PC-9 (cell line): ENCODE results near the gene KLK15. TPM values are rescaled to one million over a fixed set of nuclear protein-coding genes. Genes with fewer than 3 reads are reported as not detected.

Experiments used
- Bru-seq: library from RNA; stranded (reverse); fragments of 400-500 nt; gene quantifications from one replicate; lab custom pipeline; 2021; lab: Mats Ljungman, UMichigan
- BruChase-seq, 2 experiments: library from RNA; stranded (reverse); fragments of 400-500 nt; gene quantifications; one replicate each; lab custom pipeline; 2021; lab: Mats Ljungman, UMichigan
- BruUV-seq: library from RNA; stranded (reverse); fragments of 400-500 nt; replicated peaks from 2 replicates; lab custom pipeline; 2021; lab: Mats Ljungman, UMichigan
- CTCF ChIA-PET: fragments of 300-600 bp; sonication (Branson Sonifier 250); formaldehyde crosslinking; loops from one replicate; lab custom pipeline; 2022; ENCODE audit warnings: antibody characterized with exemption; lab: Charles Lee
- POLR2A ChIA-PET: fragments of 300-600 bp; sonication (Branson Sonifier 250); formaldehyde crosslinking; loops from one replicate; lab custom pipeline; 2022; ENCODE audit warnings: antibody characterized with exemption; ENCODE audit not compliant: unreplicated experiment; lab: Charles Lee
- DNase-seq, 2 experiments: peaks; one replicate each; pipeline versions ENCODE4 v3.0.0 to v3.0.0-alpha.2; 2015 to 2022; ENCODE audit warnings: mixed read lengths in 1 of 2
- H2AFZ ChIP-seq: fragments of 200-600 bp; sonication (generic); 2 replicates; pipeline ENCODE4 v1.8.1; 2017; ENCODE audit warnings: antibody characterized with exemption
- H3F3A ChIP-seq: fragments of 200-600 bp; sonication (generic); 2 replicates; pipeline ENCODE4 v1.8.1; 2017; ENCODE audit warnings: antibody characterized with exemption, mild to moderate bottlenecking, low read depth; ENCODE audit not compliant: insufficient read depth
- H3K27ac ChIP-seq: fragments of 200-600 bp; sonication (generic); 2 replicates; pipeline ENCODE4 v1.6.1; 2016; ENCODE audit warnings: mixed run types
- H3K27me3 ChIP-seq: fragments of 200-600 bp; sonication (generic); 2 replicates; pipeline ENCODE4 v1.6.1; 2016; ENCODE audit warnings: low read depth, mixed run types; ENCODE audit not compliant: insufficient read depth
- H3K36me3 ChIP-seq: fragments of 200-600 bp; sonication (generic); 2 replicates; pipeline ENCODE4 v1.6.1; 2016; ENCODE audit warnings: low read depth, mixed run types
- H3K4me1 ChIP-seq: fragments of 200-600 bp; sonication (generic); replicated peaks from 2 replicates; pipeline ENCODE4 v1.6.1; 2016; ENCODE audit warnings: mixed run types; ENCODE audit not compliant: insufficient read depth
- H3K4me2 ChIP-seq: fragments of 200-600 bp; sonication (generic); 2 replicates; pipeline ENCODE4 v1.6.1; 2017; ENCODE audit warnings: mixed run types
- H3K4me3 ChIP-seq: fragments of 200-600 bp; sonication (generic); 2 replicates; pipeline ENCODE4 v1.6.1; 2016; ENCODE audit warnings: mixed run types
- H3K79me2 ChIP-seq: fragments of 200-600 bp; sonication (generic); 2 replicates; pipeline ENCODE4 v1.6.1; 2017; ENCODE audit warnings: low read depth, mixed run types
- H3K9me2 ChIP-seq: fragments of 200-600 bp; sonication (generic); 2 replicates; pipeline ENCODE4 v1.8.1; 2017; ENCODE audit warnings: mild to moderate bottlenecking; ENCODE audit not compliant: insufficient read depth
- H3K9me3 ChIP-seq: fragments of 200-600 bp; sonication (generic); 2 replicates; pipeline ENCODE4 v1.8.1; 2016; ENCODE audit warnings: low read depth; ENCODE audit not compliant: insufficient read depth
- H4K20me1 ChIP-seq: fragments of 200-600 bp; sonication (generic); 2 replicates; pipeline ENCODE4 v1.8.1; 2017; ENCODE audit not compliant: insufficient read depth
- CTCF ChIP-seq: fragments of 200-600 bp; sonication (generic); conservative IDR thresholded peaks from 2 replicates; pipeline ENCODE4 v1.6.1; 2017; ENCODE audit warnings: mixed run types, antibody characterized with exemption, mild to moderate bottlenecking, moderate library complexity
- EZH2 ChIP-seq: fragments of 200-600 bp; sonication (generic); IDR thresholded peaks from 2 replicates; pipeline ENCODE4 v1.8.0; 2017; ENCODE audit warnings: antibody characterized with exemption, low read depth
- intact Hi-C: fragments of 100-400 bp; cut with micrococcal nuclease; formaldehyde crosslinking; loops from one replicate; pipeline ENCODE4 v1.10.0; 2022; ENCODE audit not compliant: unreplicated experiment
- long read RNA-seq: library from polyadenylated mRNA; stranded (forward); transcript quantifications from one replicate; pipeline ENCODE4 v2.0.0, GENCODE V29; 2022
- total RNA-seq: library from RNA; stranded (reverse); gene quantifications from 2 replicates; pipeline ENCODE4 v1.2.3, GENCODE V29; 2021

Gene KLK15
- total RNA-seq (not detected in 2 replicates), Bru-seq, nascent RNA (not detected), BruChase-seq, experiment 1, labeled RNA remaining after a 2-hour chase (percentile 5 among the genes with signal in this experiment), BruChase-seq, experiment 2, labeled RNA remaining after a 6-hour chase (not detected)
- long read RNA-seq, result 0 reads

GRCh38 chr19:50833117-50833801 lies at the start of gene KLK15:
Gene KLK15 (minus strand): TSS chr19:50833574. CDS start chr19:50831492, 2,082 bp downstream.
- H3K9me3 ChIP-seq, result no peaks in the 10 kb centered on the region
- DNase-seq, result no peak
- H3K79me2 ChIP-seq, result no peaks in the 10 kb centered on the region
- no TSS peak for BruUV-seq
- TF ChIP-seq CTCF (no peak), EZH2 (no peak)
- intact Hi-C loops, result no loop called here
- no peak within 1 kb of the TSS for H2AFZ ChIP-seq
- peaks cover 20% of the 10 kb centered on the region for H3K27me3 ChIP-seq
- no peak within 1 kb of the TSS for H3K4me2 ChIP-seq
- no peak within 1 kb of the TSS for H3K27ac ChIP-seq
- peaks cover 12% of the 10 kb centered on the region; the same call in 1 of the 2 replicates for H3K4me1 ChIP-seq
- H3K9me2 ChIP-seq, result no peaks in the 10 kb centered on the region
- H4K20me1 ChIP-seq, result no peaks in the 10 kb centered on the region
- ChIA-PET POLR2A (no interaction called here), CTCF (no interaction called here)
- H3K36me3 ChIP-seq, result no peaks in the 10 kb centered on the region
- H3K4me3 ChIP-seq, result no peak within 1 kb of the TSS
- peaks cover 8% of the 10 kb centered on the region for H3F3A ChIP-seq

GRCh38 chr19:50882188-50882587 lies 48.8 kb upstream of the KLK15 start:
- Histone ChIP-seq H3K4me2 (no peak overlapping the region), H3K9me2 (no peaks in the 10 kb centered on the region), H3F3A (no peaks in the 10 kb centered on the region), H3K36me3 (no peaks in the 10 kb centered on the region), H3K27ac (no peak overlapping the region), H3K9me3 (no peaks in the 10 kb centered on the region), H3K4me1 (no peaks in the 10 kb centered on the region), H3K27me3 (peaks cover 81% of the 10 kb centered on the region), H3K79me2 (no peaks in the 10 kb centered on the region), H2AFZ (no peak overlapping the region), H4K20me1 (no peaks in the 10 kb centered on the region), H3K4me3 (no peak overlapping the region)
- ChIA-PET CTCF (interaction anchor here (0.6 kb wide), 1 partner anchor 130 kb away, joined by 3 read pairs; no protein-coding TSS in a partner anchor), POLR2A (no interaction called here)
- TF ChIP-seq EZH2, result no peak
- DNase-seq, result no peak
- intact Hi-C loops, result no loop called here
- no TSS peak for BruUV-seq

GRCh38 chr19:50880241-50880640 lies 46.9 kb upstream of the KLK15 start:
- Histone ChIP-seq H3K79me2 (no peaks in the 10 kb centered on the region), H3K27me3 (peaks cover 91% of the 10 kb centered on the region), H3K4me1 (no peaks in the 10 kb centered on the region), H3K9me3 (no peaks in the 10 kb centered on the region), H3K4me2 (no peak overlapping the region), H3K36me3 (no peaks in the 10 kb centered on the region), H4K20me1 (no peaks in the 10 kb centered on the region), H3K9me2 (no peaks in the 10 kb centered on the region), H2AFZ (no peak overlapping the region), H3F3A (no peaks in the 10 kb centered on the region), H3K27ac (no peak overlapping the region), H3K4me3 (no peak overlapping the region)
- no TSS peak for BruUV-seq
- TF ChIP-seq CTCF, result no peak
- no peak for TF ChIP-seq EZH2
- POLR2A ChIA-PET, result no interaction called here
- CTCF ChIA-PET, result interaction anchor here (0.5 kb wide), 1 partner anchor 47 kb away, joined by 10 read pairs; no protein-coding TSS in a partner anchor
- no peak for DNase-seq
- intact Hi-C loops, result no loop called here
